GM21825 (cell line): ENCODE measurements around the gene KLK14.

Experiments used
- ATAC-seq: cut with Tn5 transposase; IDR thresholded peaks from one replicate; pipeline ENCODE4 v1.9.1; 2021; ENCODE audit warnings: mild to moderate bottlenecking, moderate library complexity; ENCODE audit not compliant: unreplicated experiment

The KLK14 gene

DNA sequence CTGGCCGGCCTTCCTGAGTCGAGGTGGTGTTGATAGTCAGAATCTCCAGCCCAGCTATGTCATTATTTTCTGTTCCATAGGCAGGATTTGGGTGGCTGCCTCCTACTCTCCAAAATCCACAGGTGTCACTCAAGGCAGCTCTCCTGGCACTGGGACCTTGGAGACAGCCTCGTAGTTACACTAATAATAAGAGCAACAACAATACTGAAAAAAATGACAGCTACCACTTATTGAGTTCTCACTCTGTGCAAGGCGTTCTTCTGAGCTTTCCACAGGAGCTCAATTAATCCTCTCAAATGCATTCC, 35.7 kb downstream of the KLK14 start:
- ATAC-seq, result no peak

- ATAC-seq, result no peak
Observed at GRCh38 chr19:51044327-51044726, 38.4 kb downstream of the KLK14 start.

- ATAC-seq, result no peak
Observed at GRCh38 chr19:51043497-51043896, 39.2 kb downstream of the KLK14 start.

- ATAC-seq, result no peak
Observed at GRCh38 chr19:51040151-51040550, 42.5 kb downstream of the KLK14 start.

- no peak for ATAC-seq
Observed at GRCh38 chr19:51036519-51036918, 46.2 kb downstream of the KLK14 start.

DNA sequence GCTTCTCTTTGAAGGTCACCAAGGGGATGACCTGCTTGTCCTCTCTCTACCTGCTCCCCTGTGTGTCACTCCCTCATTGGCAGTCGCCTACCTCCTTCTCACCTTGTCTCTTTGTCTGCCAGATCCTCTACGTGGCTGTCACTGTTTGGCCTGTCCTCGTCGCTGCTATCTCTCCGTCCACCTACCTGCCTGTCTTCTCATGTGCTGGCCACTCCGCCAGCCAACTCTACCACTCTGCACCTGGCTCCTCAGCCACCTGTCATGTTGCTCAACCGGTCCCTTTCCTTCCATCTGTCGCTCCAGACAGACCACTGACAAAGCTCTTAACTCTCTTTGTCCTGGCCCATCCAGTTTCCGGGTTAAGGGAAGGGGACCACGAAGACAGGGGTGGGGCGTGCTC, 48.0 kb downstream of the KLK14 start, which contains the start of gene KLK12:
Gene KLK12 (minus strand): TSS at position 299 of the 400 bp plus-strand sequence. CDS start 381 bp downstream, outside the sequence.
- no peak for ATAC-seq

- no peak for ATAC-seq
Observed at GRCh38 chr19:51031880-51032225, 50.8 kb downstream of the KLK14 start.

- ATAC-seq, result no peak
Observed at GRCh38 chr19:51031220-51031879, 51.3 kb downstream of the KLK14 start.

- ATAC-seq, result no peak
Observed at GRCh38 chr19:51030631-51031030, 52.1 kb downstream of the KLK14 start.

- no peak for ATAC-seq
Observed at GRCh38 chr19:51029718-51030117, 53.0 kb downstream of the KLK14 start.
